IgD-negative memory B cell (primary cell): ENCODE results near the gene NDUFA7. TPM values are rescaled to one million over a fixed set of nuclear protein-coding genes. Genes with fewer than 3 reads are reported as not detected.
"Not testable (repeated sequence)": the region's sequence is repeated elsewhere in the genome, so short reads cannot be mapped to it uniquely, and the experiment has no call there.

ENCODE experiments used
- H3K27ac Mint-ChIP-seq, 3 donors: one replicate each; pipeline ENCODE4 v1.8.0; 2020 to 2022; ENCODE audit warnings: mild to moderate bottlenecking in 3 of 3, mixed read lengths in 3 of 3, moderate library complexity in 1 of 3
- H3K27me3 Mint-ChIP-seq: one replicate; pipeline ENCODE4 v1.8.0; 2021; ENCODE audit warnings: mixed read lengths
- H3K36me3 Mint-ChIP-seq: one replicate; pipeline ENCODE4 v1.8.0; 2020; ENCODE audit warnings: mild to moderate bottlenecking, mixed read lengths
- H3K4me1 Mint-ChIP-seq, 3 donors: one replicate each; pipeline ENCODE4 v1.8.0; 2020 to 2022; ENCODE audit warnings: mixed read lengths in 3 of 3, mild to moderate bottlenecking in 1 of 3
- H3K4me3 Mint-ChIP-seq, 4 donors: one replicate each; pipeline ENCODE4 v1.8.0; 2020 to 2022; ENCODE audit warnings: mild to moderate bottlenecking in 4 of 4, mixed read lengths in 4 of 4, moderate library complexity in 3 of 4
- H3K9me3 Mint-ChIP-seq, 3 donors: one replicate each; pipeline ENCODE4 v1.8.0; 2020 to 2021; ENCODE audit warnings: mixed read lengths in 3 of 3, mild to moderate bottlenecking in 1 of 3
- polyA plus RNA-seq: library from polyadenylated mRNA; unstranded; fragments of 300-500 nt; fragmentation: Illumina TruSeq; gene quantifications from one replicate; pipeline ENCODE4 v1.2.3, GENCODE V29; 2021

The NDUFA7 gene
- polyA plus RNA-seq, 1 donor from 2014 or later, result 141 TPM

DNA sequence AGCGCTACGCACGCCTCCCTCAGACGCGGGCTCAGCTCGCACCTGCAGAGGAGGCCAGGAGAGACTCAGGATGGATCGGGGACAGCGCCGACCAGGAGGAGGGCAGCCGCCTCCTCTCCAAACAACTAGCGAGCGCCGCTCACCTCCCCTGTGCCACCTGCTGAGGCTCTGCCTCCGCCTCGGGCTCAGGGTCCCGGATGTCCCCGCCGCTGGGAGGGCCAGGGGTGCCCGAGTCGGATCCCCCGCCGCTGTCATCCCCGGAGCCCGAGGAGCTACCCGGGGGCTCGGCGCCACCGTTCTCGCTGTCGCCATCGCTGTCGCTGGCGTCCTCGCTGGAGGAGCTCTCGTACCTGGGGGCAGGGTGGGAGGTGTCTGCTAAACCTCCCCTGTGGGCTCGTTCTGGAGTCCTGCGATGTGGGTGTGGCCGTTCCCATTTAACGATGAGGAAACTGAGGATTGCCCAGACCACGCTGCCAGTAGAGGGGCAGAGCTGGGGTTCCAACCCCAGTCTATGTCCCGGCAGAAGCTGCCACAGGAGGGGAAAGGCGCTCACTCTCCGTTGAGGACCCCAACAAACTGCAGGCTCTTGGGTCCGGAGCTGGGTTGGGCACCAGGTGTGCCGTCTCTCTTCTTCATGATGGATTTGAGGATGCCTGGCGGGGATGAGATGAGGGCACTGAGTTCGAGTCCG lies 12.7 kb upstream of the NDUFA7 start:
- Mint-ChIP-seq H3K36me3 (peaks cover 4% of the 10 kb centered on the region), H3K4me3 (peak overlapping the region in 1 of 4 donors; percentile 30), H3K4me1 (peaks cover 0 to 4% (median 3%) of the 10 kb centered on the region in 3 donors), H3K27ac (no peak overlapping the region), H3K27me3 (peaks cover 31% of the 10 kb centered on the region), H3K9me3 (no peaks in the 10 kb centered on the region)

DNA sequence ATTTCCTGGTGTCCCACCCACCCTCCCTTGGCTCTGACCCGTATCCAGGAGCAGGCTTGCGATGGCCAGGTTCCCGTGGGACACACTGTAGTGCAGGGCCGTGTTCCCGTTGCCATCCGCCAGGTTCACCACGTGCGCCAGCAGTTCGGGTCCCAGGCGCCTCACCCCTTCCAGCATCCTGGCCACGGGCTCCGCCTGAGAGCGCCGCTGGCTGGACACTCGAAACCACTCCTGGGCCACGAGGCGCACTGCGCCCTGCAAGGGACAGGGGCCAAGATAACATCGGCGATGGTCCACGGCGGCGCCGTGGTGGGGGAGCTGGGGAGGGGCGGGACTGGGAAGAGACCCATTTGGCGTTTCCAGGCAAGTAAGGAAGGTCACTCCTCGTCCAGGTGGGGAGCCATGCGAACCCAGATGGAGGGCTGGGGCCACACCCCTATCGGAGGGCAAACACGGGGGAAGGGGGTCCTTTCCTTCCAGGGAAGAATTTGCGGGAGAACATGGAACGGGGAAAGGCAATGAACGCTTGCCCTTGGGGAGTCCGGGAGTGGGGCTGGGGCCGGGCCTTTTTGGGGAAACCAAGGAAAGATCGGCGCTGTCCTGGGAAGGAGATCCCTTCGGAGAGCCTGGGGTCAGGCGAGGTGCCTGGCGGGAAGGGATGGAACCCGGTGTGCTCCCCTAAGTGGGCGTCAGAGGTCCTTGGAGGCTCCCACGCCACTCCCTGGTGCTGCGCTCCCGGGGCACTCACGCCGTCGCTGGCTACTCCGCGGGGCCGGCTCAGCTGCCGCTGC lies 12.0 kb upstream of the NDUFA7 start:
- Mint-ChIP-seq H3K27ac (no peak overlapping the region), H3K36me3 (peaks cover 3% of the 10 kb centered on the region), H3K27me3 (peaks cover 31% of the 10 kb centered on the region), H3K4me1 (peaks cover 0 to 4% (median 3%) of the 10 kb centered on the region in 3 donors), H3K4me3 (no peak overlapping the region), H3K9me3 (no peaks in the 10 kb centered on the region)

DNA sequence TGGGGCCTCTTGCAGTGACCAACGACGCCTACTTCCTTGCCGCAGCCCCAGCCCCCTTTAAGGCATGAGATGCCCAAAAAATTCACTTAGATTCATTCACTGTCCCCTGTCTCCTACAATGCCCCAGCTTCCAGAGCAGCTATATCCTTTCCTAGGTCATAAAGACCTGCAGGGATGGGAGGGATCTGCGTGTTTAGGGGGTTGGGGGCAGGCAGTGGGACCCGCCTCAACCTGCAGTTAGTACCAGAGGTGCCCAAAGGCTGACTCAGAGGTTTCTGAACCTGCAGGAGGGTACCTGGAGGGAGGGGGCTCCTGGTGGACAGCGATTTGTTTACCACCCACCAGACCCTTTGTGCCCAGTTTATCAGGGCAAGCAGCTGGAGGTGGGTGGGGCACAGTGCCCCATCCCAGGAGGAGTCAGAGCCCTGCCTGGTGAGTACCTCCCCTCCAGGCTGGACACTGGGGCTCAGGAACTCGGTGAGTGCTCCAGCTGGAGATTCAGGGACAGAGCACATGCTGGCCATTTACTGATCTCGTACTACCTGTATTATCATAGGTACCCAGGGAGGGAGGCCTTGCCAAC lies 10.2 kb upstream of the NDUFA7 start:
- Mint-ChIP-seq H3K9me3 (no peaks in the 10 kb centered on the region), H3K4me3 (no peak overlapping the region), H3K4me1 (peaks cover 0 to 6% (median 4%) of the 10 kb centered on the region in 3 donors), H3K36me3 (peaks cover 2% of the 10 kb centered on the region), H3K27me3 (peaks cover 30% of the 10 kb centered on the region), H3K27ac (no peak overlapping the region)

DNA sequence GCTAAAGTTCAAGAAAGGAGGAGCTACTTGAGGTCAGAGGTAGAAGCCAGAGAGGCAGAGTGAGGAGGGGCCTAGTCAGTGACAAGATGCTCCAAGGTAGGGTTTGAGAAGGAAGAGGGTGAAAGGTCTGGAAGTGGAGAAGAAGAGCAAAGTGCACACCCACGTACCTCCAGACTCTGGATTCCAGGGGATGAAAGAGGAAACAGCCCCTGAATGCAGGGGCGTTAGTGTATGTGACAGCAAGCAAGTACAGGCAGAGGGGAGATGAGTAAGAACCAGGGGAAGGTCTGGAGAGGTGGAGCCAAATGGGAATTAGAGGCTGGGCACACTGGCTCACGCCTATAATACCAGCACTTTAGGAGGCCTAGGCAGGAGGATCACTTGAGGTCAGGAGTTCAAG lies 8.8 kb upstream of the NDUFA7 start:
- Mint-ChIP-seq H3K27me3 (peaks cover 22% of the 10 kb centered on the region), H3K27ac (no peak overlapping the region), H3K4me3 (peak overlapping the region in 1 of 4 donors; percentile 0), H3K36me3 (peaks cover 2% of the 10 kb centered on the region), H3K4me1 (peaks cover 0 to 5% (median 0%) of the 10 kb centered on the region in 3 donors), H3K9me3 (no peaks in the 10 kb centered on the region)

DNA sequence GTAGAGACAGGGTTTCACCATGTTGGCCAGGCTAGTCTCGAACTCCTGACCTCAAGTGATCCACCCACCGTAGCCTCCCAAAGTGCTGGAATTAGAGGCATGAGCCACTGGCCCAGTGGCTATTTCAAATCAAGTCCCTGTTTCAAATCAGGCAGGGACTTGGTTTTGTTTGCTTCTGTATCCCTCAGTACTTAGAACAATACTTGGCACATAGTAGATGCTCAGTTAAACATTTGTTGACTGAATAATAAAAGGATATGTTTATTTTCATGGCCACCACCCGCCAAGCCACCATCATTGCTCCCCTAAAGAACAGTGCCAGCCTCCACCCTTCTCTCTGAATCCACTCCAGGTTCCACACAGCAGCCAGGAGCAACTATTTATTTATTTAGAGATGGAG lies 4.3 kb upstream of the NDUFA7 start:
- Mint-ChIP-seq H3K4me3 (peak overlapping the region in 1 of 4 donors; percentile 22), H3K9me3 (no peaks in the 10 kb centered on the region), H3K27ac (no peak overlapping the region), H3K27me3 (peaks cover 9% of the 10 kb centered on the region), H3K36me3 (peaks cover 4% of the 10 kb centered on the region), H3K4me1 (peaks cover 10 to 13% (median 13%) of the 10 kb centered on the region in 3 donors)

DNA sequence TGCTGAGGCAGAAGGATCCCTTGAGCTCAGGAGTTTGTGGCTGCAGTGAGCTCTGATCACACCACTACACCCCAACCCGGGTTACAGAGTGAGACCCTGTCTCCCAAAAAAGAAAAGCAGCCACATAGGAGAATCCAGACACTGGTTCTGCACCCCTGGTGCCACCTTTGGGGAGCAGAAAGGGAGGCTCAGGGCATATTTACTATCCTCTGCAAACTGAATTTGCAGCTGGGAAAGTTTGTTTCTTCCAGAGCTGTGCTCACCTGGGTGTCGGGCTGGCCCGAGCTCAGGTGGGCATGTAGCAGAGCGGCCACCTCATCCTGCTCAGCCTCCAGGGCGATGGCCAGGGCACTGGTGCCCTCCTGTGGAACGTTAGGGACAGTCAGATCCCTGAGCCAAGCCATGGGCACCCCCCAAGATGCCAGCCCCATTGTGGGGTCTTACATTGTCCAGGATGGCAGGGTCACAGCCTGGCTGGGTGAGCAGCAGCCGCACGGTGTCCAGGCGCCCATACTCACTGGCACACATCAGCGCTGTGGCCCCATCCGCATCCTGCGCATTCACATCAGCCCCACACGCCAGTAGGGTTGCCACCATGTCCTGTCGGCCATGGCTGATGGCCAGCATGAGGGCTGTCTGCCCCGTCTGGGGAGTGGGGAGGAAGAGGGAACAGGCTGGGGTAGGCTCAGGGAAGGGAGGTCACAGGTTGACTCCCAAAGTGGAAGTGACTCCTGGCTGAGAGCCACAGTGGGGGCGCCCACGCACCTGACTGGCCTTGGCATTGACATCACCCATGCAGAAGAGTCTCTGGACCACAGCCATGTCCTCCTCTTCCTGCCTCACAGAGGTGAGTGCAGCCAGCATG lies 3.2 kb upstream of the NDUFA7 start:
- peaks cover 9% of the 10 kb centered on the region for H3K27me3 Mint-ChIP-seq
- H3K4me1 Mint-ChIP-seq, result peaks cover 16 to 20% (median 18%) of the 10 kb centered on the region in 3 donors
- H3K36me3 Mint-ChIP-seq, result peaks cover 4% of the 10 kb centered on the region
- H3K4me3 Mint-ChIP-seq, result peak overlapping the region in 2 of 4 donors; percentile 67 to 98
- no peak overlapping the region for H3K27ac Mint-ChIP-seq
- H3K9me3 Mint-ChIP-seq, result no peaks in the 10 kb centered on the region

DNA sequence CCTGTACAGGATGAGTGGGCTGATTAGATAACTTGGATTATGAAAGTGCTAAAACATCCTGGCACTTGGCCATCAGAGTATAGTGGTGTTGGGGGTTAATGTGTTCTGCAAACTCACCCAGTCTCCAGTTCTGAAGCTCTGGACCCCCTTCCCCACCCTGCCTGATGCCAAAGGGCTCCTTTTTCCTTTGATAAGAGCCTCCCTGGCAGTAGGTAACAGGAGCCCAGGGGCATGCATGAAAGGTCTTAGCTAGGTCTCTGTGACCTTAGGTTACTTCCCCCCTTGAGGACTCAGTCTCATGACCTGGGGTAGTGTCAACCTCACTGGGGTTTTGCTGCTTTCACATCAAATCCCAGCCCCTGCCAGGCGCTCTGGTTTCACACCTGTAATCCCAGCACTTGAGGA lies 2.6 kb upstream of the NDUFA7 start:
- H3K36me3 Mint-ChIP-seq, result peaks cover 4% of the 10 kb centered on the region

DNA sequence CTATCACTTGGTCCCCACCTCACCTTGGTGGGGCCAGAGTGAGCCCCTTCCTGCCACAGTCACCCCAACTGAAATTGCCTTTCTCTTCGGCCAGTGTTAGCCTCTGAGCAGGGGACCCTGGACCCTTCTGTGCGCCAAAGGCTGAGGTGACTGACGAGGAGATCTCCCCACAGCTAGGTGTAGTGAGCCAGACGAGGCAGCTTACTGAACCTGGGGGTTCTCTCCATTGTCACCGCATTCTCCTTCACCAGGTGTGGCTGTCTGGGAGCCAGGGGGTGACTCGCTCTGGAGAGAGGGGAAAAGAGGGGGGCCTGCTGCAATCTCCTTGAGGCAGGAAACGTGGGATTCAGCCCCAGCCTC lies 1.4 kb upstream of the NDUFA7 start:
- peaks cover 16 to 20% (median 18%) of the 10 kb centered on the region in 3 donors for H3K4me1 Mint-ChIP-seq
- peak overlapping the region; percentile 60 to 99 (median 96) for H3K4me3 Mint-ChIP-seq
- H3K27me3 Mint-ChIP-seq, result peaks cover 6% of the 10 kb centered on the region
- peak overlapping the region; percentile 97 to 98 (median 98) for H3K27ac Mint-ChIP-seq
- H3K36me3 Mint-ChIP-seq, result peaks cover 1% of the 10 kb centered on the region
- H3K9me3 Mint-ChIP-seq, result no peaks in the 10 kb centered on the region

More for the DNA sequence above, 2.6 kb upstream of the NDUFA7 start:
- no peaks in the 10 kb centered on the region for H3K9me3 Mint-ChIP-seq
- H3K27ac Mint-ChIP-seq, result peak overlapping the region in 1 of 3 donors; percentile 87
- peak overlapping the region in 2 of 4 donors; percentile 41 to 98 for H3K4me3 Mint-ChIP-seq
- peaks cover 9% of the 10 kb centered on the region for H3K27me3 Mint-ChIP-seq
- H3K4me1 Mint-ChIP-seq, result peaks cover 16 to 20% (median 18%) of the 10 kb centered on the region in 3 donors

DNA sequence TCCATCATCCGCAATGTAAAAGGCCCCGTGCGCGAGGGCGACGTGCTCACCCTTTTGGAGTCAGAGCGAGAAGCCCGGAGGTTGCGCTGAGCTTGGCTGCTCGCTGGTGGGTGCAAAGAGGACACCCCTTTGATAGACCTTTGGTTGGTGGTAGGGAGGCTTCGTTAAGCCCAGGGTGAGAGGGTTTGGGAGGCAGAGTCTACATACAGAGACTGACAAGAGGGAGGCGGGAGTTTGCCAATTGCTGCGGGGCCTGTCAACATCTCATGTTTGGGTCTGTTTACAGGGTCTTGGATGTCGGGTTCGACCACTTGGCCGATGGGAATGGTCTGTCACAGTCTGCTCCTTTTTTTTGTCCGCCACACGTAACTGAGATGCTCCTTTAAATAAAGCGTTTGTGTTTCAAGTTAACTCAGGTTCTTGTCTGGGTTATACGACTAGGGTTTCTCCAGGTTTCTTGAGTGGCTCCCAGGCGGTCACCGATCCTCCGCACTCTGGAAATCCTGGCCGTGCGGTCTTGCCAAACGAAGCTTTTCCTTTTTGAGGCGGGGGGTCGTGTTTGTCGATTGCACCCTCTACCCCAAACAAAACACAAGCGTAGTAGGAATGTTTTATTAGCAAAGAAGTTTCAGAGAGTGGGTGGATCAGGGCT lies 937 bp upstream of the NDUFA7 start:
- Mint-ChIP-seq H3K9me3 (no peaks in the 10 kb centered on the region), H3K27me3 (peaks cover 3% of the 10 kb centered on the region), H3K4me1 (peaks cover 16 to 20% (median 18%) of the 10 kb centered on the region in 3 donors), H3K27ac (peak overlapping the region; percentile 97 to 98 (median 98)), H3K4me3 (peak overlapping the region; percentile 95 to 99 (median 98)), H3K36me3 (peaks cover 1% of the 10 kb centered on the region)

DNA sequence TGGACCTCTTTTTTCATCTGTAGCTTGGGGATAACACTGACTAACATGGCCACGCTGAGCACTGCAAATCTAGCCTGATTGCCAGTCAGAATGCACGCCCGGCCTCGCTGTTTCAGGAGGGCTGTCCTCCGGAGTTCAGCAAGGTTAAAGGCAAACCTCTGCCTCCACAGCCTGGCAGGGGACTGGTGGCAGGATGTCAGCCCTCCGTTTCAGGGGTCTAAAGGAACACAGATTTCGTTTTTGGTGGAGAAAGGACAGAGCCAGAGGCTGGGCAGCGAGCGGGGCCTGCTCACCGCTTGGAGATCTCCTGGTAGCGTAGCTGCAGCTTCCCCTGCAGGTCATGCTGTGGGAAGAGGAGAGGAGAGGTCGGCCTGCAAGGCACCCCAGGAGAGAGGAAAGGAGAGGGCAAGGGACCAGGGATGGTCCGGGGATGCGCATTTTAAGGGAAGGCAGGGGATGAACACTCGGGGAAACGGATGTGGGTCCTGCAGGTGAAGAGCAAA lies 560 bp downstream of the NDUFA7 start:
- Mint-ChIP-seq H3K27ac (peak overlapping the region; percentile 97 to 98 (median 98)), H3K4me3 (peak overlapping the region; percentile 95 to 99 (median 98)), H3K4me1 (peaks cover 15 to 20% (median 16%) of the 10 kb centered on the region in 3 donors), H3K9me3 (no peaks in the 10 kb centered on the region), H3K36me3 (peaks cover 1% of the 10 kb centered on the region), H3K27me3 (no peaks in the 10 kb centered on the region)

DNA sequence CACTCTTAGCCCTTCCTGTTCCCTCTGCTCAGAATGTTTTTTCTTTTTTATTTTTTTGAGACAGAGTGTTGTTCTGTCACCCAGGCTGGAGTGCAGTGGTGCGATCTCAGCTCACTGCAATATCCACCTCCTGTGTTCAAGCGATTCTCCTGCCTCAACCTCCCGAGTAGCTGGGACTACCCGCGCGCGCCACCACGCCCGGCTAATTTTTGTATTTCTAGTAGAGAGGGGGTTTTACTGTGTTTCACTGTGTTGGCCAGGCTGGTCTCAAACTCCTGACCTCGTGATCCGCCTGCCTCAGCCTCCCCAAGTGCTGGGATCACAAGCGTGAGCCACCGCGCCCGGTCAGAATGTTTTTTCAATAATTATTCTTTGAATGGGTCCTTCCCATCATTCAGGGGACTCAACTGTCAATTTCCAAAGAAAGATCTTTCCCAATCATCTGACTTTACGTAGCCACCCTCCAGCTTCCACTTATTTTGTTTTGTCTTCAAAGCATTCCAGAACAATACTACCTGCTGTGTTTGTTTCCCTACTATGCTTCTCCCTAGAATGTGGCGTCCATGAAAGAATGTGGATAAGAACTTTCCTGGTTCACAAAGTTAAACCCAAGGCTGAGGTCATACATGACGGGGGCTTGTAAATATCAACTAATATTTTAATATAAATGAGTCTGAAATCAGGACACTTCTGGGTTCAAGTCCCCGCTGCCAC lies 1.2 kb downstream of the NDUFA7 start:
- Mint-ChIP-seq H3K36me3 (peaks cover 1% of the 10 kb centered on the region), H3K4me3 (peak overlapping the region; percentile 95 to 99 (median 98)), H3K27ac (peak overlapping the region; percentile 97 to 98 (median 98)), H3K4me1 (peaks cover 13 to 20% (median 16%) of the 10 kb centered on the region in 3 donors), H3K9me3 (no peaks in the 10 kb centered on the region), H3K27me3 (no peaks in the 10 kb centered on the region)

DNA sequence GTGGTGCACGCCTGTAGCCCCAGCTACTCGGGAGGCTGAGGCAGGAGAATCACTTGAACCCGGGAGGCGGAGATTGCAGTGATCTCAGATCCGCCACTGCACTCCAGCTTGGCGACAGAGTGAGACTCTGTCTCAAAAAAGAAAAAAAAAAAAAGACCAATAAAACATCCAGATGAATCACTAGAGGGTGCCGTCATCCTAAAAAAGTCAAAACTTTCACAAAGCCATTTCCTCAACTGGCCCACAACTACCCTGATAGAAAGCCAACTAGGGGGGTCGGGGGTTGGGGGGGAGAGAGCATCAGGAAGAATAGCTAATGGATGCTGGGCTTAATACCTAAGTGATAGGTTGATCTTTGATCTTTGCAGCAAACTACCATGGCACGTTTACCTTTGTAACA lies 2.3 kb downstream of the NDUFA7 start:
- H3K36me3 Mint-ChIP-seq, result not testable (repeated sequence)
- H3K27ac Mint-ChIP-seq, result peak overlapping the region in 2 of 3 donors; percentile 16 to 25
- peaks cover 13 to 20% (median 16%) of the 10 kb centered on the region in 3 donors for H3K4me1 Mint-ChIP-seq

DNA sequence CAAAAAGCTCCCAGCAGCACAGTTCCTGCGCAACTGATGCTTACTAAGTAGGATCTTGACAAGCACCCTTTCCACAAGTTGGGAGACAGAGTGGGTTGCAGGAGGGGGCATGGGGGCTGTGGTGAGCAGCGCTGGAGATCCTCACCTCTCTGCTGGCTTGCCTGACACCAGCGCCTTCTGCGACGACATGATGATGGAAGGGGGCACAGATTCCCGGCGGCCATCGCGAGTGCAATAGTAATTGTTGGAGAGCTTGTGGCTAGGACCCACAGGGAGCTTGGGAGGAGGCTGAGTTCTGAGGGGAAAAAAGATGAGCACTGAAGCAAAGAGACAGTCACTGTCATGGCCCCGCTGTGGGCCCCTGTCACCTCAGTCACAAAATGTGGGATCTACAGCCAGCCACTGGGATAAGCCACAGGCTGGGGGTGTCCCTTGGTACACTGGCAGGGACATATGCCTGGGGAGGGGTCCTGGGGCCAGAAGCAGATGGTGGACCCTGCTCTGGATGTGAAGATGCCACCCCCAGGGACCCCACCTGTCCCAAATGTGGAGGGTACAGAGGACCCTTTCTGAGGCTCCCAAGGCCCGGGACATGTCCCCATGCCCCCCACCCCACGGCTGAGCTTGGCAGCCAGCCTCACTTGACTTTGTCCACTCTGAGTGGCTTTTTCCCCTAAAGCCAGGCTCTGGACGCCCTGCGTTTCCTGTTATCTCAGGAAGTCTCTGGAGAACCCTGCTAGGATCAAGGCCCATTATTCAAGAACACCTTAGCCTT lies 4.6 kb downstream of the NDUFA7 start:
- H3K4me1 Mint-ChIP-seq, result peaks cover 8 to 15% (median 10%) of the 10 kb centered on the region in 3 donors
- H3K27me3 Mint-ChIP-seq, result no peaks in the 10 kb centered on the region
- H3K9me3 Mint-ChIP-seq, result no peaks in the 10 kb centered on the region
- H3K36me3 Mint-ChIP-seq, result peaks cover 4% of the 10 kb centered on the region
- peak overlapping the region in 1 of 4 donors; percentile 65 for H3K4me3 Mint-ChIP-seq
- H3K27ac Mint-ChIP-seq, result peak overlapping the region in 1 of 3 donors; percentile 27

More for the DNA sequence above, 2.3 kb downstream of the NDUFA7 start:
- not testable (repeated sequence) for H3K27me3 Mint-ChIP-seq, H3K9me3 Mint-ChIP-seq
- H3K4me3 Mint-ChIP-seq, result peak overlapping the region in 1 of 4 donors; percentile 67
